H9 (cell line): ENCODE measurements around the gene PTPN22. TPM values are rescaled to one million over a fixed set of nuclear protein-coding genes. Genes with fewer than 3 reads are reported as not detected.

Source experiments
- DNase-seq: peaks from one replicate; pipeline ENCODE4 v3.0.0-alpha.2; 2017
- H2AFZ ChIP-seq: one replicate; pipeline ENCODE4 v1.6.1; 2013; ENCODE audit warnings: mild to moderate bottlenecking, low read length, control low read depth, moderate library complexity
- H2AK5ac ChIP-seq: 2 replicates; pipeline ENCODE4 v1.6.1; 2013; ENCODE audit warnings: low read length, control low read depth, mixed read lengths; ENCODE audit not compliant: insufficient read length
- H2BK120ac ChIP-seq: one replicate; pipeline ENCODE4 v1.6.1; 2013; ENCODE audit warnings: low read depth, mild to moderate bottlenecking, low read length, control low read depth, inconsistent platforms; ENCODE audit not compliant: poor library complexity, severe bottlenecking
- H2BK12ac ChIP-seq: 2 replicates; pipeline ENCODE4 v1.6.1; 2013; ENCODE audit warnings: low read length, control low read depth, mixed read lengths, low read depth; ENCODE audit not compliant: insufficient read length
- H2BK15ac ChIP-seq: 2 replicates; pipeline ENCODE4 v1.6.1; 2013; ENCODE audit warnings: low read depth, low read length, control low read depth
- H2BK20ac ChIP-seq: one replicate; pipeline ENCODE4 v1.6.1; 2013; ENCODE audit warnings: low read depth, mild to moderate bottlenecking, low read length, control low read depth, inconsistent platforms; ENCODE audit not compliant: poor library complexity, severe bottlenecking
- H2BK5ac ChIP-seq: 2 replicates; pipeline ENCODE4 v1.6.1; 2013; ENCODE audit warnings: low read length, control low read depth, mixed read lengths; ENCODE audit not compliant: insufficient read length
- H3K14ac ChIP-seq: 2 replicates; pipeline ENCODE4 v1.6.1; 2013; ENCODE audit warnings: low read length, control low read depth; ENCODE audit not compliant: insufficient read depth
- H3K18ac ChIP-seq: 2 replicates; pipeline ENCODE4 v1.6.1; 2013; ENCODE audit warnings: low read depth, mild to moderate bottlenecking, mixed read lengths, low read length, control low read depth; ENCODE audit not compliant: insufficient read length
- H3K23ac ChIP-seq: 2 replicates; pipeline ENCODE4 v1.6.1; 2013; ENCODE audit warnings: low read length, control low read depth, mixed read lengths, low read depth; ENCODE audit not compliant: insufficient read length
- H3K23me2 ChIP-seq: 2 replicates; pipeline ENCODE4 v1.6.1; 2013; ENCODE audit warnings: low read depth, mild to moderate bottlenecking, mixed read lengths, low read length, control low read depth; ENCODE audit not compliant: insufficient read length, poor library complexity, severe bottlenecking
- H3K27ac ChIP-seq: 2 replicates; pipeline ENCODE4 v1.5.1; 2013; ENCODE audit warnings: low read length, control low read depth, mixed read lengths, low read depth; ENCODE audit not compliant: insufficient read length
- H3K27me3 ChIP-seq: 2 replicates; pipeline ENCODE4 v1.6.1; 2013; ENCODE audit warnings: low read length, control low read depth, inconsistent platforms; ENCODE audit not compliant: insufficient read depth
- H3K4ac ChIP-seq: 2 replicates; pipeline ENCODE4 v1.6.1; 2013; ENCODE audit warnings: low read depth, mild to moderate bottlenecking, control low read depth, inconsistent platforms, low read length, moderate library complexity
- H3K4me1 ChIP-seq: 2 replicates; pipeline ENCODE4 v1.6.1; 2013; ENCODE audit warnings: low read length, control low read depth, inconsistent platforms; ENCODE audit not compliant: insufficient read depth
- H3K4me2 ChIP-seq: 2 replicates; pipeline ENCODE4 v1.6.1; 2013; ENCODE audit warnings: low read length, control low read depth, mixed read lengths; ENCODE audit not compliant: insufficient read length, insufficient read depth
- H3K56ac ChIP-seq: 2 replicates; pipeline ENCODE4 v1.6.1; 2013; ENCODE audit warnings: low read depth, mild to moderate bottlenecking, mixed read lengths, low read length, control low read depth; ENCODE audit not compliant: insufficient read length
- H3K79me1 ChIP-seq: 2 replicates; pipeline ENCODE4 v1.6.1; 2013; ENCODE audit warnings: low read depth, mild to moderate bottlenecking, moderate library complexity, low read length, control low read depth, inconsistent platforms; ENCODE audit not compliant: insufficient read depth, poor library complexity, severe bottlenecking
- H3K79me2 ChIP-seq: 2 replicates; pipeline ENCODE4 v1.6.1; 2013; ENCODE audit warnings: low read length, control low read depth, inconsistent platforms; ENCODE audit not compliant: insufficient read depth
- H3K9ac ChIP-seq: 2 replicates; pipeline ENCODE4 v1.6.1; 2013; ENCODE audit warnings: low read length, control low read depth, mixed read lengths; ENCODE audit not compliant: insufficient read length; ENCODE audit errors: extremely low read depth
- H3K9me3 ChIP-seq: one replicate; pipeline ENCODE4 v1.6.1; 2013; ENCODE audit warnings: low read depth, low read length, inconsistent platforms; ENCODE audit not compliant: control insufficient read depth
- H3T11ph ChIP-seq: one replicate; pipeline ENCODE4 v1.6.1; 2013; ENCODE audit warnings: mild to moderate bottlenecking, low read length, control low read depth, inconsistent platforms
- H4K20me1 ChIP-seq: one replicate; pipeline ENCODE4 v1.6.1; 2013; ENCODE audit not compliant: control insufficient read depth, insufficient read length, insufficient read depth
- H4K5ac ChIP-seq: 2 replicates; pipeline ENCODE4 v1.6.1; 2013; ENCODE audit warnings: low read depth, mild to moderate bottlenecking, mixed read lengths, low read length, control low read depth; ENCODE audit not compliant: insufficient read length
- H4K8ac ChIP-seq: replicated peaks from 2 replicates; pipeline ENCODE4 v1.6.1; 2013; ENCODE audit warnings: low read length, control low read depth, mixed read lengths, low read depth; ENCODE audit not compliant: insufficient read length
- H4K91ac ChIP-seq: 2 replicates; pipeline ENCODE4 v1.6.1; 2013; ENCODE audit warnings: low read depth, mild to moderate bottlenecking, moderate library complexity, mixed read lengths, low read length, control low read depth; ENCODE audit not compliant: insufficient read length
- H3K27ac Mint-ChIP-seq, 3 experiments: 2 replicates in 2 of 3; 3 replicates in 1 of 3; pipeline ENCODE4 v1.8.0; 2020 to 2021; ENCODE audit warnings: mixed read lengths in 3 of 3, mild to moderate bottlenecking in 1 of 3, moderate library complexity in 1 of 3
- H3K27me3 Mint-ChIP-seq: 2 replicates; pipeline ENCODE4 v1.8.0; 2021; ENCODE audit warnings: low read depth, mild to moderate bottlenecking, moderate library complexity, mixed read lengths
- H3K36me3 Mint-ChIP-seq, 3 experiments: 2 replicates in 2 of 3; 3 replicates in 1 of 3; pipeline ENCODE4 v1.8.0; 2020 to 2021; ENCODE audit warnings: low read depth in 3 of 3, mixed read lengths in 3 of 3; ENCODE audit not compliant: insufficient read depth in 1 of 3
- H3K4me1 Mint-ChIP-seq, 2 experiments: 2 replicates each; pipeline ENCODE4 v1.8.0; 2020; ENCODE audit warnings: mixed read lengths in 2 of 2
- H3K4me3 Mint-ChIP-seq, 2 experiments: 2 replicates in 1 of 2; 3 replicates in 1 of 2; pipeline ENCODE4 v1.8.0; 2020 to 2021; ENCODE audit warnings: mild to moderate bottlenecking in 2 of 2, mixed read lengths in 2 of 2, moderate library complexity in 1 of 2
- H3K9me3 Mint-ChIP-seq, 2 experiments: 2 replicates in 1 of 2; 3 replicates in 1 of 2; pipeline ENCODE4 v1.8.0; 2020; ENCODE audit warnings: mild to moderate bottlenecking in 2 of 2, mixed read lengths in 2 of 2, moderate library complexity in 1 of 2
- CTCF ChIP-seq: fragments of 200-600 bp; sonication (generic); conservative IDR thresholded peaks from 3 replicates; pipeline ENCODE4 v1.8.0; 2021; ENCODE audit warnings: antibody characterized with exemption, mild to moderate bottlenecking
- WGBS: extraction: QIAGEN DNeasy Blood & Tissue Kit; methylation state at CpG from one replicate; pipeline ENCODE4 v1.1.7; 2013; ENCODE audit warnings: missing lambda C conversion rate, low lambda C conversion rate, mixed read lengths; ENCODE audit not compliant: insufficient read length; ENCODE audit errors: extremely low coverage; 5-methylcytosine and 5-hydroxymethylcytosine counted together
- total RNA-seq: library from RNA; stranded (reverse); gene quantifications from 2 replicates; pipeline ENCODE4 v1.2.1, GENCODE V29; 2021

PTPN22 gene
- total RNA-seq, 1 experiment from 2014 or later = not detected

GRCh38 chr1:113857776-113858175 is 13.7 kb downstream of the PTPN22 start:
- H2BK12ac ChIP-seq = no peak overlapping the region
- no peaks in the 10 kb centered on the region for H3K36me3 Mint-ChIP-seq
- no peak overlapping the region for H2BK15ac ChIP-seq
- H4K5ac ChIP-seq = no peak overlapping the region
- H3K4me1 Mint-ChIP-seq = no peaks in the 10 kb centered on the region; a peak in 1 of 4 replicates
- WGBS = no CpG with 5 or more reads among the region's 3 CpGs
- no peak overlapping the region for H2AFZ ChIP-seq
- H3K4me1 ChIP-seq = no peaks in the 10 kb centered on the region
- no peak overlapping the region for H4K91ac ChIP-seq
- no peaks in the 10 kb centered on the region for H3K27me3 Mint-ChIP-seq
- no peak overlapping the region for H3K27ac Mint-ChIP-seq
- H3K27me3 ChIP-seq = no peaks in the 10 kb centered on the region
- no peaks in the 10 kb centered on the region for H3K9me3 ChIP-seq
- H4K8ac ChIP-seq = no peak overlapping the region
- H3K4me2 ChIP-seq = no peak overlapping the region
- H3K4ac ChIP-seq = no peak overlapping the region
- no peak overlapping the region for H3K56ac ChIP-seq
- no peak overlapping the region for H2BK120ac ChIP-seq
- no peak overlapping the region for H2BK20ac ChIP-seq
- H3K14ac ChIP-seq = no peak overlapping the region
- no peak overlapping the region for H3K4me3 Mint-ChIP-seq
- TF ChIP-seq CTCF = no peak
- no peak overlapping the region for H2BK5ac ChIP-seq
- H3K27ac ChIP-seq = no peak overlapping the region
- H3K18ac ChIP-seq = no peak overlapping the region
- no peaks in the 10 kb centered on the region for H3K9me3 Mint-ChIP-seq
- no peaks in the 10 kb centered on the region for H3K79me1 ChIP-seq
- H2AK5ac ChIP-seq = no peak overlapping the region
- no peak overlapping the region for H3K9ac ChIP-seq
- no peak overlapping the region for H3K23ac ChIP-seq
- H3K23me2 ChIP-seq = no peaks in the 10 kb centered on the region
- no peaks in the 10 kb centered on the region for H4K20me1 ChIP-seq
- no peaks in the 10 kb centered on the region for H3K79me2 ChIP-seq
- no peak overlapping the region for H3T11ph ChIP-seq
- no peak for DNase-seq
